GM21786 (cell line): ENCODE measurements around the gene CEBPB.
"Not testable (repeated sequence)": the region's sequence is repeated elsewhere in the genome, so short reads cannot be mapped to it uniquely, and the experiment has no call there.

Source experiments
- ATAC-seq: cut with Tn5 transposase; IDR thresholded peaks from one replicate; pipeline ENCODE4 v1.9.1; 2021; ENCODE audit not compliant: unreplicated experiment

Gene CEBPB

GRCh38 chr20:50190251-50191064 is at the start of gene CEBPB:
CEBPB (plus strand) TSS chr20:50190830; CDS start chr20:50191034, 204 bp downstream.
- no peak for ATAC-seq

GRCh38 chr20:50141018-50141675 is 49.5 kb upstream of the CEBPB start:
- ATAC-seq, result no peak

DNA sequence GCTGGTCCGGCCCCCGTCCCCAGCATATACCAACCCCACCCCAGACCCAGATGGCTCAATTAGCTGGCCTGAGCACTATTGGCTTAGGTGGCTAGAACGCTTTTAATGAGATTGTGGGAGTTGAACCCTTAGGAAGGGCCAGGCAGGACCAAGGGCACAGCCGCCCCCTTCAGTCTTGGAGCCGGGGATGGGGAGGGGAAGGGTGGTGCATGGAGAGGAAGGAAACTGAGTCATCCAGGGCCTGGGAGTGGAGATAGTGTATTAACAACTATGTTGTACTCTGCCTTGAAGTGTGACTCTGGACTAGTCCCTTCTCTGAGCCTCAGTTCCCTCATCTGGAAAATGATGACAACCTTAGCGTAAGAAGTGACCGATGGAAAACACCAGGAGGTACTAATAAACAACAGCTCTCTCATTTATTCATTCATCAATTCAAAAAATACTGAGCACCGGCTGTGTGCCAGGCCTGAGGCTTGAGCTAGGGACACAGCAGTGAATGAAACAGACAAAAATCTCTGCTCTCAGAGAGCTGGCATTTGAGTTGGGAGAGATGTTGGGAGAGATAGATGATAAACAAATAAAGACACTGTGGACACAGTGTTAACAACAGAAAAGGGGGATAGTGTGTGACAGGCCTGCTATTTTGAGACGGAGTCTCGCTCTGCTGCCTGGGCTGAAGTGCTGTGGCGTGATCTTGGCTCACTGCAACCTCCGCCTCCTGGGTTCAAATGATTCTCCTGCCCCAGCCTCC is 48.6 kb upstream of the CEBPB start:
- ATAC-seq, result no peak

DNA sequence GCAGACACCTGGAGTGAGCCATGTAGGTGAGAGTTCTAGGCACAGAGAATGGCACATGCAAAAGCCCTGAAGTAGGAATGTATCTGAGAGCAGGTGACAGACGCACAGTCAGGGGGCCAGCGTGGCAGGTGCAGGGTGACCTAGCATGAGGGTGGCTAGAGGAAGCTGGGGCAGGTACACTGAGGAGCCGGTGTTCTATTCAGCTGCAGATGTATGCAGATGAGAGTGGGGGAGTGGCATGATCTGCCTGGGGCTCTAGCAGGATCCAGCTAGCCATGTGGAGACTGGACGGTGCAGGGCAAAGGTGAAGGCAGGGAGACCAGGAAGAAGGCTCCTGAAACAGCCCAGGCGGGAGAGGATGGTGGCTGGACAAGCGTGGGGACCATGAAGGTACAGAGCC is 47.8 kb upstream of the CEBPB start:
- no peak for ATAC-seq

GRCh38 chr20:50144362-50144761 is 46.3 kb upstream of the CEBPB start:
- no peak for ATAC-seq

GRCh38 chr20:50145566-50145965 is 45.1 kb upstream of the CEBPB start:
- no peak for ATAC-seq

DNA sequence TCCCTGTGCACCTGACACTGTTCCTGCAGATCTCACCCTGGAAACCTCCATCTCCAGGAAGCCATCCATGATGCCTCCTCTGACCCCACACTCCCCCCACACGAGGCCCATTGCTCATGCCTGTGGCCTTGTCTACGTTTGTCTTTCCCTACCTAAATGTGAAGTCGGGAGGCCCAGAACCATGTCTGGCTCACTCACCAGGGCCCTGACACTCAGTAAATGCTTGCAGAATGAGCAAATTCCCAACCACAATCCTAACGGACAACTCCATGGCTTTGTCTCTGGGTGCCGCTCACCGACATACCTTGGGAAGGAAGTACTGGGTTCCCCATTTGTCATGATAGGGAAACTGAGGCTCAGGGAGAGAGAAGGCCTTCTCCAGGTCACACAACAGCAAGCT is 44.4 kb upstream of the CEBPB start:
- ATAC-seq, result no peak

- ATAC-seq, result peak; percentile 68
These were observed 43.6 kb upstream of the CEBPB start for GRCh38 chr20:50146732-50147662.

DNA sequence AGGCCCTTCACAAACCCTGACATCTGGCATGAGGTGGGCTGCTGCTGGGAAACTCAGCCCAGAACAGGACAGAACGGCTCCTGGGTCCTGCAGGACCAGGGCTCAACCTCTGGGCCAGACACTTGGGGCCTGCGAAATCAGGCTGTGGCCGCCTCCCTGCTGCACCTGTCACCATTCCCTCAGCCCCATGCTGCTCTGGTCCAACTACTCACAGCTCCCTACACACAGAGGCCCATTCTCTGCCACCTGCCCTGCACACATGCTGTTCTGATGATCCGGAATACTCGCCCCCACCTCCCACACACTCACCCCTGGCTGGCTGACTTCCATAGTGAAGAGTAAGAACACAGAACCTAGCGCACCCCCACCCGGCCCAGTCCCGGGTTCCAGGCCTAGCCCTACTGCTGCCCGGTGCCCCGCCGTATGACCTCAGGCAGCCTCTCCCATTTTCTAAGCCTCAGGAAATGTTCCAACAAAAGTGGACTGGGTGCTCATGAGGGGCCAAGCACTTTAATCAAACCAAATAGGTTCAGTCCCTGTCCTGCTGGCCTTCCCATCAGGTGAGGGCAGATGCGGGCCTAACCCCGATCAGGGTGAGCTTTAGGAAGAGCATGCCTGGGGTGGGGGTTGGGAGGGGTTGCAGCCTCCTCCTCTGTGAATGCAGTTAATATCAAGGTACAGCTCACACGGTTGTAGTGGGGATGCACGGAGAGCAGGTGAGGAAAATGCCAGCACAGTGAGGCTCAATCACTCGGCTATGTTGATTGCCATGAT is 41.0 kb upstream of the CEBPB start:
- ATAC-seq, result no peak

- ATAC-seq, result no peak
These were observed 39.4 kb upstream of the CEBPB start for GRCh38 chr20:50151034-50151743.

DNA sequence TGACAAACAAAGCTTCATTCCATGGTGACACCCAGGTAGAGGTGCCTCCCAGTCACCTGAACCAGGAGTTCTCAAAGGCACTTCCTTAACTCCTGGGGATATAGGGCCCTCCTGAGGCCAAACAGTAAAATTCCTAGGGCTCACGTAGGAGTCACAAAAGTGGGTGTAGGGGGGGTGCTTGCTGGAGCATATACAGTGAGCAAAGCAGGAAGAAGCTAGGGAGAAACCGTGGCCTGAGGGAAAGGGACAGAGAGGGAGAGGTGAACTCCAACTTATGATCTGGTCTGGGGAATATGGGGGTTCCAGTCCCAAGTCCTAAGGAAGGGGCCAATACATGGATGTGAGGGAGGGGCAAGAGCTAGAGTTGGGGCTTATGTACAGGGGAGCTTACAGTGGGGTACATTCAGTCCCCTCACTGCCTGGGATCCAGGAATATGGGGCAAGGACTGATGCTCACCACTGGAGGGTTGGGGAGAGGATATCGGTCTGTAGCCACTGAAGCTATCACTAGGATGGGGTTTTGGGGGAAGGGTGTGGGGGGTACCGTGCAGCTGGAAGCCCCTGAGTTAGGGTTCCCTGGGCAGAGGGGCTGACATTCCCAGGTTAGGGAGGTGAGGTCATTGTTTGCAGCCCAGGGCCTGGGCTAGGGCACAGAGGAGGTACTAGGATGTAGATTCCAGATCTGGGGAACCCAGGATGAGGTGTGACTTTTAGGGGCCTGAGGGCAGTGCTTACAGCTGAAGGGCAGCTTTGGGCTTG is 38.1 kb upstream of the CEBPB start:
- ATAC-seq, result no peak

DNA sequence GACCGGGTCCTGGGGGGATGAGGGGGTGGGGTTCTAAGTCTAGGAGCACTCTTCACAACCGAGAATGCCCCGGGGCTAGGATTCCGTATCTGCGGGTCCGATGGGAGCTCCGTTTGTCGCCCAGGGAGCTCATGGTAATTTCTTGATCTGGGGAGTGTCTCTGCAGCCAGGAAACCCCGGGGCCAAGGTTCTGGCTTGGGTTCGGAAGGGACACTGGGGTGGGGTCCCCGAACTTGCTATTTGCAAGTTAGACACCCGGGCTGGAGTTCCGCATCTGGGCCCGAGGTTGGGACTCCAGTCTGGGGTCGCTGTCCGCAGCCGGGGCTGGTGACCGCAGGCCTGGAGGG is 37.5 kb upstream of the CEBPB start:
- no peak for ATAC-seq

DNA sequence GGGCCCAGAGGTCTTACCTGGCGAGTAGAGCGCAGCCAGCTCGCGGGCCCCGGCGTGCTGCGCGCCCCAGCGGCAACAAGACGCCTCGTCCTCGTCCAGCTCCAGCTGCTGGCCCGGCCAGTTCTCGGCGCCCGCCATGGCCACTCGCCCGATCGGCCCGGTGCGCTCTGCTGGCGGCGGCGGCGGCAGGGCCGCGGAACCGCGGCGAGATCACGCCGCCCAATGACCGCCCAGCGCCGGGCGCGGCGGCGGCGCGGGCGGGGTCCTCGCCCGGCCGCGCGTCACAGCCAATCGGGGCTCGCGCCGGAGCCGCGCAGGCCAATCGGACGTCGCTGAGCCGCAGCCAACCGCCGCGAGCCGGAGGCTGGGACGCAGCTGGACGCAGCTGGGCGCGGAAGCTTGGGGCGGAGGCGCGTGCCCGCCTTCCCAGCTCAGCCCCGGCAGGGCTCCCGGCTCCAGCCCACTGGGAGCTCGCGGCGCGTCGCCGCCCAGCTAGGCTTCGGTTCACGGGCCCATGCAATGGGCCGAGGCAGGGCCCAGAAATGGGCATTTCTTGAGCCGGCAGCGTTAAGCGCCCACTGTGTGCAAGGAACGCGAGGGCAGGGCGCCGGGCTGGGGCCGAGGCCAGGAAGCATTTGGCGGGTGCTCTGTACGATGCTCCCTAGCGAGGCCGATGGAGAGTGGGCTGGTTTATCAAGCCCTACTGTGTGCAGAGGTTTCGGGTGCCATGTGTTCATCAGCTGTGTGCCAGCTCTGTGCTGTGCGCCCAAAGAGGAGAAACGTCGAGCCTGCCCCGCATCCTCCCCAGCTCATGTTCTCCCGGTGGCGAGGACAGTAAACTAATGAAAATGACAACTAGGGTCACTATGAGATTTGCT is 36.9 kb upstream of the CEBPB start, which contains the start of gene PEDS1:
Gene PEDS1 (minus strand): TSS at position 224 of the 878 bp plus-strand sequence. CDS start 86 bp downstream, at position 138.
- ATAC-seq, result peak; percentile 91

GRCh38 chr20:50161494-50161893 is 29.1 kb upstream of the CEBPB start:
- ATAC-seq, result not testable (repeated sequence)

DNA sequence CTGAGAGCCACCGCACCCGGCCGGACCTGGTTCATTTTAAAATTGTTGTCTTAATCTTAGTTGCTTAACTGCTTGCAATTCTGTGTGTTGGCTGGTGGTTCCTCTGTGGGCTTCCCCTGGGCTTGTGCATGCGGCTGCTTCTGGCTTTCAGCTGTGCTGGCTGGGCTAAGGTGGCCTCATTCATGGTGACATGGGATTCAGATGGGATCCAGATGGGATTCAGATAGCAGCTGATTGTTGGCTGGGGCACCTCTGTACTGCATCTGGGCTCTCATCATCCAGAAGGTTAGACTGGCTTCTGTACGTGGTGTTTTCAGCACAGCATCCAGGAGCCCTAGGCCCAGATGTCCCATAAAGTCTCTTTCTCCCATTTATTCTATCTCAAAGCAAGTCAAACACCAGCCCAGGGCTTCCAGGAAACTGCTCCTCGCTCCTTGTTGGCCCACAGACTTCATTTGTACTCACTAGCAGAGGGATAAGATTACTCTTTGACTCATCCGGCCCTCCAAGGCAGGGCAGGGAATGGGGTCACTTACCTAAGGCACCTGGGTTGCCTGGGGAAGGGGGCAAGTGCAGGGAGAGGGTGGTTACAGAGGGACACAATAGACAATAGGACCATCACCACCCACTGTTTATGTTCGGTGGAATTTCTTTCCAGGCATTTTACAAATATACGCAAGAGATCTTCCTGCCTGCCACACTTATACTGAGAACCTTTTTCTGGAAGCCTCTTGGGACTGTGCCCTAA is 26.9 kb upstream of the CEBPB start:
- ATAC-seq, result no peak

GRCh38 chr20:50165684-50166554 is 24.7 kb upstream of the CEBPB start:
- peak; percentile 95 for ATAC-seq
